Endothelial cell of umbilical vein (primary cell): ENCODE results near the gene RARRES1. TPM values are rescaled to one million over a fixed set of nuclear protein-coding genes. Genes with fewer than 3 reads are reported as not detected.

Experiments
- BruUV-seq: library from RNA; stranded (reverse); fragments of 400-500 nt; replicated peaks from 2 replicates; lab custom pipeline; 2021; lab: Mats Ljungman, UMichigan
- CTCF ChIA-PET: fragments of 300-600, 350-600 bp; sonication (Branson Sonifier 250); formaldehyde crosslinking; loops from one replicate; lab custom pipeline; 2021; ENCODE audit warnings: antibody characterized with exemption, inconsistent platforms; lab: Charles Lee
- POLR2A ChIA-PET: fragments of 300-600, 350-600 bp; sonication (Branson Sonifier 250); formaldehyde crosslinking; loops from one replicate; lab custom pipeline; 2021; ENCODE audit warnings: antibody characterized with exemption, inconsistent platforms; lab: Charles Lee
- DNase-seq: peaks from one replicate; pipeline ENCODE4 v3.0.0-alpha.2; 2011; ENCODE audit warnings: low read depth, low spot score
- FAIRE-seq: peaks from 2 replicates; lab custom pipeline; 2011; peaks lifted over from hg19 to GRCh38; lab: Jason Lieb, UNC
- H2AFZ ChIP-seq: 2 replicates; pipeline ENCODE4 v1.6.0; 2012; ENCODE audit warnings: low read depth, low read length, control low read depth, inconsistent platforms
- H3K27ac ChIP-seq: 2 replicates; pipeline ENCODE4 v1.5.1; 2011; ENCODE audit warnings: low read depth, mild to moderate bottlenecking, control low read depth, low read length, moderate library complexity; ENCODE audit not compliant: insufficient read depth
- H3K27me3 ChIP-seq, 2 experiments: 2 replicates each; pipeline versions ENCODE4 v1.6.0 to v1.6.1; 2011; ENCODE audit warnings: low read length in 2 of 2, mixed read lengths in 1 of 2; ENCODE audit not compliant: control insufficient read depth in 2 of 2, insufficient read depth in 2 of 2
- H3K36me3 ChIP-seq, 2 experiments: 2 replicates in 1 of 2; 3 replicates in 1 of 2; pipeline ENCODE4 v1.5.1; 2011; ENCODE audit warnings: low read length in 2 of 2, mild to moderate bottlenecking in 1 of 2, moderate library complexity in 1 of 2; ENCODE audit not compliant: control insufficient read depth in 2 of 2, insufficient read depth in 2 of 2; ENCODE audit errors: extremely low read depth in 1 of 2
- H3K4me1 ChIP-seq: 3 replicates; pipeline ENCODE4 v1.5.1; 2011; ENCODE audit warnings: mild to moderate bottlenecking, low read length; ENCODE audit not compliant: control insufficient read depth, insufficient read depth; ENCODE audit errors: extremely low read depth
- H3K4me2 ChIP-seq: 2 replicates; pipeline ENCODE4 v1.6.1; 2011; ENCODE audit warnings: low read length, control low read depth, mixed read lengths; ENCODE audit not compliant: insufficient read depth
- H3K4me3 ChIP-seq, 3 experiments: fragments of 200-600 bp in 1 of 3; sonication (generic), shearing (Covaris generic) in 1 of 3; replicated peaks in 1 of 3; 2 replicates each; pipeline ENCODE4 v1.5.1; 2011 to 2016; ENCODE audit warnings: control low read depth in 3 of 3, low read length in 3 of 3, mild to moderate bottlenecking in 2 of 3, inconsistent platforms in 1 of 3, low read depth in 1 of 3, moderate library complexity in 1 of 3; ENCODE audit not compliant: insufficient read depth in 1 of 3
- H3K79me2 ChIP-seq: 2 replicates; pipeline ENCODE4 v1.6.0; 2012; ENCODE audit warnings: low read length, inconsistent platforms; ENCODE audit not compliant: control insufficient read depth, insufficient read depth
- H3K9ac ChIP-seq: replicated peaks from 2 replicates; pipeline ENCODE3; 2011; ENCODE audit warnings: low read length, control low read depth; ENCODE audit not compliant: insufficient read depth; ENCODE audit errors: extremely low read depth
- H3K9me1 ChIP-seq: replicated peaks from 3 replicates; pipeline ENCODE4 v1.6.0; 2011; ENCODE audit warnings: mild to moderate bottlenecking, low read length; ENCODE audit not compliant: control insufficient read depth, insufficient read depth; ENCODE audit errors: extremely low read depth
- H3K9me3 ChIP-seq: replicated peaks from 2 replicates; pipeline ENCODE4 v1.5.1; 2012; ENCODE audit warnings: low read length, inconsistent platforms; ENCODE audit not compliant: control insufficient read depth, insufficient read depth
- H4K20me1 ChIP-seq: replicated peaks from 2 replicates; pipeline ENCODE3; 2011; ENCODE audit warnings: mild to moderate bottlenecking, low read length; ENCODE audit not compliant: control insufficient read depth, insufficient read depth; ENCODE audit errors: extremely low read depth
- CTCF ChIP-seq, 2 donors: IDR thresholded peaks; 1 replicate in 1 of 2; 2 replicates in 1 of 2; pipeline ENCODE4 v1.5.1; 2011; ENCODE audit warnings: low read length in 2 of 2, mild to moderate bottlenecking in 2 of 2, moderate library complexity in 2 of 2, control low read depth in 1 of 2, inconsistent platforms in 1 of 2, low read depth in 1 of 2; ENCODE audit not compliant: insufficient read depth in 1 of 2; ENCODE audit errors: extremely low read depth in 1 of 2
- EZH2 ChIP-seq: IDR thresholded peaks from 2 replicates; pipeline ENCODE4 v1.6.1; 2012; ENCODE audit warnings: borderline replicate concordance, low read depth, mild to moderate bottlenecking, moderate library complexity, low read length, inconsistent platforms; ENCODE audit not compliant: severe bottlenecking
- FOS ChIP-seq: IDR thresholded peaks from 2 replicates; pipeline ENCODE4 v1.6.1; 2011; ENCODE audit warnings: mild to moderate bottlenecking, low read length, moderate library complexity, borderline replicate concordance; ENCODE audit not compliant: insufficient read depth
- MYC ChIP-seq: IDR thresholded peaks from one replicate; pipeline ENCODE4 v1.6.1; 2011; ENCODE audit warnings: mild to moderate bottlenecking, low read depth, low read length
- POLR2A ChIP-seq: IDR thresholded peaks from 2 replicates; pipeline ENCODE4 v1.6.1; 2012; ENCODE audit warnings: low read depth, mild to moderate bottlenecking, control low read depth, low read length
- POLR2AphosphoS5 ChIP-seq: IDR thresholded peaks from 2 replicates; pipeline ENCODE4 v1.6.1; 2012; ENCODE audit warnings: low read depth, mild to moderate bottlenecking, control low read depth, low read length, moderate library complexity; ENCODE audit not compliant: insufficient read depth
- dilution Hi-C: fragments of 300-500 bp; cut with MboI; formaldehyde crosslinking; loops from one replicate; pipeline ENCODE4 v1.15.0; 2019; ENCODE audit warnings: low sequenced_read_pairs; ENCODE audit not compliant: extremely low pct_ligation_motif_present
- intact Hi-C: fragments of 100-400 bp; cut with micrococcal nuclease; formaldehyde crosslinking; loops from one replicate; pipeline ENCODE4 v1.10.0; 2022
- polyA plus RNA-seq, 4 experiments: library from polyadenylated mRNA; depleted of rRNA in 3 of 4; stranded (reverse) in 3 of 4; unstranded in 1 of 4; fragments of >200 nt; gene quantifications; 2 replicates each; pipeline versions ENCODE4 v1.2.1 to v1.2.3, GENCODE V29; 2011 to 2012; ENCODE audit warnings: missing spikeins in 1 of 4
- total RNA-seq: library from RNA; stranded (reverse); gene quantifications from 2 replicates; pipeline ENCODE4 v1.2.3, GENCODE V29; 2021
- TF ChIP-seq, protein P1 (sequence below): IDR thresholded peaks from 2 replicates; pipeline ENCODE4 v1.6.1; 2011; ENCODE audit not compliant: insufficient read depth, insufficient read length

RARRES1 gene
- total and polyA plus RNA-seq, 2 donors (not counting 3 experiments of a cell fraction or from before 2014, with no cell fraction given) = 0.98 to 1.5 TPM

DNA sequence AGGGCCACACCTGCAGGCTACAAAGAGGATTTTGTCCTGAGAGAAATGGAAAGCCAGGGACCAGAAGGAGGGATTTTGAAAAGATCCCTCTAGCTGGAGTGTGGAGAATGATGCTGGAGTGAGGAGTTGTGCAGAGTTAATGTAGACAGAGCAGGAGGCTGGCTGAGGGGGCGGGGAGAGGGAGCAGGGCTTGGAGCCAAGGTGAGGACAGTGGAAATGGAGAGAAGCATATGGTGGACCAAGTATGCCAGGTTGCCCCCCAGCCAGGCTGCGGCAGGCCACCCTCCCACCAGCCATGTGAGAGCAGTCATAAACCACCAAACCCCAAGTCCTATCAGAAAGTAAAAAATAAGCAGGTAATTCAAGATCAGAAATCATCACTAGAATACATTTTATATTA lies 14.7 kb downstream of the RARRES1 start:
- Histone ChIP-seq H3K27me3 (no peaks in the 10 kb centered on the region), H3K79me2 (no peaks in the 10 kb centered on the region), H3K9me1 (no peaks in the 10 kb centered on the region), H3K27ac (no peak overlapping the region), H3K36me3 (no peaks in the 10 kb centered on the region), H3K4me2 (no peak overlapping the region), H3K9ac (no peak overlapping the region), H3K4me1 (peaks cover 39% of the 10 kb centered on the region), H3K4me3 (no peak overlapping the region), H3K9me3 (no peaks in the 10 kb centered on the region), H4K20me1 (no peaks in the 10 kb centered on the region), H2AFZ (no peak overlapping the region)
- CTCF ChIA-PET = interaction anchor here (0.8 to 4.7 kb wide), 3 partner anchors 10 to 74 kb away, joined by 3 to 34 read pairs (median 4); no protein-coding TSS in a partner anchor
- FAIRE-seq (no peak), DNase-seq (no peak)
- intact Hi-C loops = loop anchor here (10.0 kb wide), 1 partner anchor 1047 kb away; no protein-coding TSS in a partner anchor
- dilution Hi-C loops = no loop called here
- no TSS peak for BruUV-seq
- no peak for TF ChIP-seq EZH2
- TF ChIP-seq, protein P1, sequence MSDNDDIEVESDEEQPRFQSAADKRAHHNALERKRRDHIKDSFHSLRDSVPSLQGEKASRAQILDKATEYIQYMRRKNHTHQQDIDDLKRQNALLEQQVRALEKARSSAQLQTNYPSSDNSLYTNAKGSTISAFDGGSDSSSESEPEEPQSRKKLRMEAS = no peak
- no peak for TF ChIP-seq MYC
- no peak for TF ChIP-seq POLR2AphosphoS5
- no peak for TF ChIP-seq CTCF (IDR thresholded peaks at IDR 0.05; ENCODE audit: extremely low read depth in 1 of 2, insufficient read depth in 1 of 2, low read depth in 1 of 2, low read length in 2 of 2)
- no peak for TF ChIP-seq POLR2A
- TF ChIP-seq FOS = no peak
- POLR2A ChIA-PET = interaction anchor here (0.6 kb wide), 1 partner anchor 10 kb away, joined by 9 read pairs; no protein-coding TSS in a partner anchor
